ENCODE results near the gene C9orf85.
A peak's percentile ranks its signal among the peaks of the same experiment; 100 is the strongest.

Gene C9orf85

DNA sequence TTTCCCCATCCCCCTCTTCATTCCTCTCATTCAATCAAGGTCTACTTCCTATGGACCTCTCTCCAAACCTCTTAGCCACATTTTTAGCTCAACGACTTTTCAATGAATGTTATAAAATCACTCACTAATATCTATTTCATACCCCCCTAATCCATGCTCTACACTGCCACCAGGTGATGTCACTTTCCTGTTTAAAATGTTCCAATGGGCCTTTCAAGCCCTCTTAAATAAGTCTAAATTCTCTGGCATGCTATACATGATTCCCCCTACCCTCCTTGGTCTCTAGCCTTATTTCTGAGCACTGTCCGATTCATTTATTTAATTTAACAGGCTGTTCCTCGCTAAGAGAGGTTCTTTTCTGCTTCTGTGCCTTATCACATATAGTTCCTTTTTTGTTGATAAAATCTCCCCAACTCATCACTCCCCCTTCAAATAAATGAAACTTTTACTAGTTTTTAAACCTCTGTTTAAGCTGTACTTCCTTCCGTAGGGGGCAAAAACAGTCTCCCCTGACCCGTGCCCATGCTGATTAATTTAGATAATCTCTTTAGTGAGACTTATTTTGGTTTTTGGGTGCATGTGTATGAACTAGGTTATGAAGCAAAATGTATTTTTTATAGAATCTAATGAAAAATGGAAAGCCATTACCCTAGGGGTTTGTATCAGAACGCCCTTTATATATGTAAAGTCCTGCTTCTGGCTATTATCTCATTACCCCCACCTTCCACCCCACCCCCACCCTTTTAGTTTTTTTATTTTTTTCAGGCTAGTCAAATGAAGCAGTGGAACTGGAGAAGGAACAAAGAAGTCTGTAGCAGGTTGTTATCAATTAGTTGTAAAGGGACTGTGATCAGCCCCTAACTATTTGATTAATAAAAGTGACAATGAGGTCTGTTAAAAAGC is 9.5 kb upstream of the C9orf85 start:
- Histone ChIP-seq H3K27me3 (ENCODE audit: control insufficient read depth, insufficient read depth, low read length) (no peaks in the 10 kb centered on the region), H3K36me3 (ENCODE audit: control insufficient read depth, insufficient read depth, low read length) (no peaks in the 10 kb centered on the region), H3K9me3 (ENCODE audit: control insufficient read depth, low read length) (no peaks in the 10 kb centered on the region), H3K4me2 (ENCODE audit: low read length) (no peak overlapping the region), H3K9ac (no peak overlapping the region), H3K79me2 (peaks cover 43% of the 10 kb centered on the region), H2AFZ (no peak overlapping the region), H3K27ac (no peak overlapping the region), H3K4me1 (no peaks in the 10 kb centered on the region), H3K4me3 (ENCODE audit: low read depth, low read length) (no peak overlapping the region)
- TF ChIP-seq, protein P1, sequence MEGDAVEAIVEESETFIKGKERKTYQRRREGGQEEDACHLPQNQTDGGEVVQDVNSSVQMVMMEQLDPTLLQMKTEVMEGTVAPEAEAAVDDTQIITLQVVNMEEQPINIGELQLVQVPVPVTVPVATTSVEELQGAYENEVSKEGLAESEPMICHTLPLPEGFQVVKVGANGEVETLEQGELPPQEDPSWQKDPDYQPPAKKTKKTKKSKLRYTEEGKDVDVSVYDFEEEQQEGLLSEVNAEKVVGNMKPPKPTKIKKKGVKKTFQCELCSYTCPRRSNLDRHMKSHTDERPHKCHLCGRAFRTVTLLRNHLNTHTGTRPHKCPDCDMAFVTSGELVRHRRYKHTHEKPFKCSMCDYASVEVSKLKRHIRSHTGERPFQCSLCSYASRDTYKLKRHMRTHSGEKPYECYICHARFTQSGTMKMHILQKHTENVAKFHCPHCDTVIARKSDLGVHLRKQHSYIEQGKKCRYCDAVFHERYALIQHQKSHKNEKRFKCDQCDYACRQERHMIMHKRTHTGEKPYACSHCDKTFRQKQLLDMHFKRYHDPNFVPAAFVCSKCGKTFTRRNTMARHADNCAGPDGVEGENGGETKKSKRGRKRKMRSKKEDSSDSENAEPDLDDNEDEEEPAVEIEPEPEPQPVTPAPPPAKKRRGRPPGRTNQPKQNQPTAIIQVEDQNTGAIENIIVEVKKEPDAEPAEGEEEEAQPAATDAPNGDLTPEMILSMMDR (IDR thresholded peaks at IDR 0.05) = no peak

DNA sequence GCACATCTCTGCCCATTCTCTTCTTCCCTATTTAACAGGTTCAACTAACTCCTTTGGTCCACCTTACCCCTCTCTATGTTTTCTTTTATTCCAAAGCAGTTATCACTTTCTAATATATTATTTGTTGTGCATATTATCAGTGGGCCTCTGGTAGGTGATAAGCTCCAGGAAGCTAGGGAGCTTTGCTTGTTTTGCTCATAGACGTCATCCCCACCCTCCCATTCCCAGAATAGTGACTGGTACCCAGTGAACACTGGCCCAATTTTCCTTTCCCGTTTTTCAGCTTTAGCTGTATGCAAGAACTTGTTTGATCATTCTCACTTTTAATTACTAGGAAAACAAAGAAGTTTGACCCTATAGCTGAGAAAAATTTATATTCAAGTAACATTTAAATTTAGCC is 7.4 kb upstream of the C9orf85 start:
- Histone ChIP-seq H3K4me1 (peaks cover 2% of the 10 kb centered on the region), H3K27ac (no peak overlapping the region), H3K36me3 (ENCODE audit: control insufficient read depth, insufficient read depth, low read length) (no peaks in the 10 kb centered on the region), H3K27me3 (ENCODE audit: control insufficient read depth, insufficient read depth, low read length) (no peaks in the 10 kb centered on the region), H2AFZ (no peak overlapping the region), H3K4me2 (ENCODE audit: low read length) (no peak overlapping the region), H3K79me2 (peaks cover 46% of the 10 kb centered on the region), H3K9ac (no peak overlapping the region), H3K4me3 (ENCODE audit: low read depth, low read length) (no peak overlapping the region), H3K9me3 (ENCODE audit: control insufficient read depth, low read length) (no peaks in the 10 kb centered on the region)
- TF ChIP-seq, protein P1 (IDR thresholded peaks at IDR 0.05) = no peak

DNA sequence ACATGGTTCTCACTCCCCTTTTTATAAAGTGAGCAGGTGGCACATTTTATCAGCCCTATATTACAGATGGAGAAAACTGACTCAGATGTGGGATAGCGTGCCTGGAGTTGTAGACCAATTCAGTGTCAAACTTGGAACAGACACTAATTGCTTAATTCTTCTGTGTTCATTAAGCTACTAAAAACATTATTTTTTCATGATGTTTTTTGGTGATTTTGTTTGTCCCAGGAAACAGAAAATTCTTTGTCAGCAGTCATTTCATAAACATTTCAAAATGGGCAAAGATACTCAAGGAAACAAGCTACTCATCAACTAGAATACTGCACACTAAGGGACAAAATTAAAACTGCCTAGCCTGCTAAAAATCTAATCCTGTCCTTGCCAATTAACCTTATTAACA is 2.6 kb upstream of the C9orf85 start:
- Histone ChIP-seq H3K4me1 (peaks cover 6% of the 10 kb centered on the region), H3K4me3 (ENCODE audit: low read depth, low read length) (peak overlapping the region; percentile 89), H3K4me2 (ENCODE audit: low read length) (peak overlapping the region; percentile 71), H3K27ac (no peak overlapping the region), H3K9me3 (ENCODE audit: control insufficient read depth, low read length) (no peaks in the 10 kb centered on the region), H2AFZ (no peak overlapping the region), H3K27me3 (ENCODE audit: control insufficient read depth, insufficient read depth, low read length) (no peaks in the 10 kb centered on the region), H3K79me2 (peaks cover 33% of the 10 kb centered on the region), H3K9ac (no peak overlapping the region), H3K36me3 (ENCODE audit: control insufficient read depth, insufficient read depth, low read length) (no peaks in the 10 kb centered on the region)
- TF ChIP-seq, protein P1 (IDR thresholded peaks at IDR 0.05) = no peak

DNA sequence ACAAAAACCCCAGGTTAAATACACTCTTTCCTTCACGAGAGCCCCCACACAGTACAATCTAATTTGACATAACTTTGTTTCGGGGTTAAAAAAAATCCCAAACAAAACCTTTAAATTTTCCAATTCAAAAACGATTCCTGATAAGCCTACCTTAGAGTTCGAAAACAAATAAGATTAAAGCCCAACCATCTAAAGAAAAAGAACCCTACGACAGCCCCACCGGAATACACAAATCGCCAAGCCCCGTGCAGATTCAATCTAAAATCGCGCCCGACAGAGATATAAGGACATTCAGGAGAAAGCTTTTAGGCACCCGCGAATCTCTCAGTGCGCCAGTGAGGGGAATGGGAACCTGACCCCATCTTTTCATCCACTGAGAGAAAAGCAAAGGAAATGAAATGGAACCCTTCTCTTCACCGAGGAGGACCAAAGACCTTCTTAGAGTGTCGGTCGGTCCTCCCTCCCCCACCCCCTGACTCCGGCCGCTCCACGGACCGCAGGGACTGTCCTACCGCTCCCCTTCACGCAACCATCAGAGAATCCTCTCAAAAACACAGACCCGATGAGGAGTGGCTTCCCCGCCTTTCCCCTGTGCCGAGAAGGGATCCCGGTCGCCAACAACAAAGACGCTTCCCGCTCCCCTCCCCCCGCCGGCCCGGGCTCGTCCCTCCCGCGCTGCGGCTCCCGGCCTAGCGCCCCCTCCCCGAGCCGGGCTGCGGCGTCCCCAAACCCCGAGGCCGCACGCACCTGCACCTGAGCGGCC is 1.4 kb upstream of the C9orf85 start:
- peak overlapping the region; percentile 86 for H2AFZ ChIP-seq
- H3K27ac ChIP-seq = peak overlapping the region; percentile 88
- H3K9ac ChIP-seq = peak overlapping the region; percentile 76
- no peaks in the 10 kb centered on the region for H3K27me3 ChIP-seq (ENCODE audit: control insufficient read depth, insufficient read depth, low read length)
- peaks cover 27% of the 10 kb centered on the region for H3K79me2 ChIP-seq
- H3K4me1 ChIP-seq = peaks cover 6% of the 10 kb centered on the region
- TF ChIP-seq, protein P1 (IDR thresholded peaks at IDR 0.05) = no peak
- peak overlapping the region; percentile 89 for H3K4me3 ChIP-seq (ENCODE audit: low read depth, low read length)
- peak overlapping the region; percentile 71 for H3K4me2 ChIP-seq (ENCODE audit: low read length)
- no peaks in the 10 kb centered on the region for H3K9me3 ChIP-seq (ENCODE audit: control insufficient read depth, low read length)
- H3K36me3 ChIP-seq (ENCODE audit: control insufficient read depth, insufficient read depth, low read length) = no peaks in the 10 kb centered on the region

All from parathyroid adenoma (tissue), 2 donors.